ENCODE results near the gene VMO1.

- no peak for TF ChIP-seq POLR2A (IDR thresholded peaks at IDR 0.05)
- TF ChIP-seq, protein P1, sequence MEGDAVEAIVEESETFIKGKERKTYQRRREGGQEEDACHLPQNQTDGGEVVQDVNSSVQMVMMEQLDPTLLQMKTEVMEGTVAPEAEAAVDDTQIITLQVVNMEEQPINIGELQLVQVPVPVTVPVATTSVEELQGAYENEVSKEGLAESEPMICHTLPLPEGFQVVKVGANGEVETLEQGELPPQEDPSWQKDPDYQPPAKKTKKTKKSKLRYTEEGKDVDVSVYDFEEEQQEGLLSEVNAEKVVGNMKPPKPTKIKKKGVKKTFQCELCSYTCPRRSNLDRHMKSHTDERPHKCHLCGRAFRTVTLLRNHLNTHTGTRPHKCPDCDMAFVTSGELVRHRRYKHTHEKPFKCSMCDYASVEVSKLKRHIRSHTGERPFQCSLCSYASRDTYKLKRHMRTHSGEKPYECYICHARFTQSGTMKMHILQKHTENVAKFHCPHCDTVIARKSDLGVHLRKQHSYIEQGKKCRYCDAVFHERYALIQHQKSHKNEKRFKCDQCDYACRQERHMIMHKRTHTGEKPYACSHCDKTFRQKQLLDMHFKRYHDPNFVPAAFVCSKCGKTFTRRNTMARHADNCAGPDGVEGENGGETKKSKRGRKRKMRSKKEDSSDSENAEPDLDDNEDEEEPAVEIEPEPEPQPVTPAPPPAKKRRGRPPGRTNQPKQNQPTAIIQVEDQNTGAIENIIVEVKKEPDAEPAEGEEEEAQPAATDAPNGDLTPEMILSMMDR (IDR thresholded peaks at IDR 0.05): no peak
Measured at GRCh38 chr17:4785311-4786105, 656 bp downstream of the VMO1 start.
